SK-N-SH (cell line): ENCODE data around the gene PLCB1. TPM values are rescaled to one million over a fixed set of nuclear protein-coding genes. Genes with fewer than 3 reads are reported as not detected.

Experiments
- CTCF ChIA-PET: fragments of 300-600, 350-600 bp; formaldehyde crosslinking; extraction: SDS; loops from one replicate; lab custom pipeline; 2021; lab: Yijun Ruan, JAX
- POLR2A ChIA-PET: fragments of 350-600 bp; sonication (Branson Sonifier 250); formaldehyde crosslinking; extraction: SDS; loops from one replicate; lab custom pipeline; 2020; ENCODE audit warnings: antibody characterized with exemption, inconsistent platforms; lab: Yijun Ruan, JAX
- DNase-seq: peaks from one replicate; pipeline ENCODE4 v3.0.0; 2012
- H2AFZ ChIP-seq: fragments of 200-600 bp; sonication (generic); 2 replicates; pipeline ENCODE4 v1.8.1; 2016; ENCODE audit warnings: antibody characterized with exemption, mild to moderate bottlenecking, low read depth
- H3F3A ChIP-seq: fragments of 200-600 bp; sonication (generic); replicated peaks from 2 replicates; pipeline ENCODE3; 2016; ENCODE audit warnings: antibody characterized with exemption, mild to moderate bottlenecking; ENCODE audit not compliant: insufficient read depth
- H3K27ac ChIP-seq, 2 experiments: fragments of 200-500 bp in 1 of 2; fragments of 200-600 bp in 1 of 2; sonication (Bioruptor generic) in 1 of 2; sonication (generic), shearing (Covaris generic) in 1 of 2; 2 replicates each; pipeline versions ENCODE4 v1.5.1 to v1.6.1; 2014 to 2016; ENCODE audit warnings: low read depth in 2 of 2, inconsistent platforms in 1 of 2, low read length in 1 of 2, mild to moderate bottlenecking in 1 of 2, mixed read lengths in 1 of 2
- H3K27me3 ChIP-seq: fragments of 200-600 bp; sonication (generic), shearing (Covaris generic); 2 replicates; pipeline ENCODE4 v1.6.1; 2016; ENCODE audit warnings: mixed run types; ENCODE audit not compliant: insufficient read depth
- H3K36me3 ChIP-seq, 2 experiments: fragments of 200-500 bp in 1 of 2; fragments of 200-600 bp in 1 of 2; sonication (Bioruptor generic) in 1 of 2; sonication (generic) in 1 of 2; replicated peaks in 1 of 2; 2 replicates each; pipeline versions ENCODE3 to v1.5.1; 2014 to 2016; ENCODE audit warnings: low read length in 1 of 2, mild to moderate bottlenecking in 1 of 2; ENCODE audit not compliant: insufficient read depth in 2 of 2, control insufficient read depth in 1 of 2
- H3K4me1 ChIP-seq, 2 experiments: fragments of 200-500 bp in 1 of 2; fragments of 200-600 bp in 1 of 2; sonication (Bioruptor generic) in 1 of 2; sonication (generic), shearing (Covaris generic) in 1 of 2; 2 replicates each; pipeline versions ENCODE4 v1.5.1 to v1.6.1; 2014 to 2016; ENCODE audit warnings: low read depth in 1 of 2, low read length in 1 of 2, mixed run types in 1 of 2; ENCODE audit not compliant: insufficient read depth in 2 of 2, control insufficient read depth in 1 of 2
- H3K4me2 ChIP-seq: fragments of 200-600 bp; sonication (generic), shearing (Covaris generic); 2 replicates; pipeline ENCODE4 v1.6.1; 2017; ENCODE audit warnings: mixed run types
- H3K4me3 ChIP-seq, 2 experiments: fragments of 200-500 bp in 1 of 2; fragments of 200-600 bp in 1 of 2; sonication (Bioruptor generic) in 1 of 2; sonication (generic), shearing (Covaris generic) in 1 of 2; 2 replicates each; pipeline versions ENCODE4 v1.5.1 to v1.8.1; 2014 to 2016; ENCODE audit warnings: low read depth in 2 of 2, inconsistent platforms in 1 of 2, low read length in 1 of 2, mild to moderate bottlenecking in 1 of 2, mixed read lengths in 1 of 2, moderate library complexity in 1 of 2
- H3K79me2 ChIP-seq: fragments of 200-600 bp; sonication (generic); 2 replicates; pipeline ENCODE4 v1.8.1; 2017; ENCODE audit warnings: mild to moderate bottlenecking; ENCODE audit not compliant: insufficient read depth
- H3K9ac ChIP-seq: fragments of 200-600 bp; sonication (generic); 2 replicates; pipeline ENCODE4 v1.6.1; 2017; ENCODE audit warnings: mixed run types
- H3K9me2 ChIP-seq: fragments of 200-600 bp; sonication (generic); 2 replicates; pipeline ENCODE4 v1.6.1; 2017; ENCODE audit warnings: mixed run types
- H3K9me3 ChIP-seq: fragments of 200-600 bp; sonication (generic); 2 replicates; pipeline ENCODE4 v1.6.1; 2017; ENCODE audit warnings: mixed run types, mild to moderate bottlenecking, moderate library complexity
- H4K20me1 ChIP-seq: fragments of 200-600 bp; sonication (generic); 2 replicates; pipeline ENCODE4 v1.6.1; 2017; ENCODE audit warnings: mild to moderate bottlenecking, mixed run types; ENCODE audit not compliant: insufficient read depth
- CTCF ChIP-seq: fragments of 200-600 bp; sonication (generic); IDR thresholded peaks from 2 replicates; pipeline ENCODE4 v1.6.1; 2017; ENCODE audit warnings: antibody characterized with exemption, mild to moderate bottlenecking, moderate library complexity
- ELF1 ChIP-seq: IDR thresholded peaks from 2 replicates; pipeline ENCODE4 v1.4.0; 2012
- EZH2phosphoT487 ChIP-seq: fragments of 200-600 bp; sonication (generic); IDR thresholded peaks from 2 replicates; pipeline ENCODE4 v1.6.1; 2017; ENCODE audit warnings: low read depth, mixed run types, mild to moderate bottlenecking, antibody characterized with exemption, moderate library complexity, borderline replicate concordance
- JUND ChIP-seq: IDR thresholded peaks from 2 replicates; pipeline ENCODE4 v1.4.0; 2012
- NRF1 ChIP-seq: IDR thresholded peaks from 2 replicates; pipeline ENCODE4 v1.6.1; 2012; ENCODE audit warnings: low read depth, mild to moderate bottlenecking, low read length
- RCOR1 ChIP-seq: fragments of 150-350 bp; IDR thresholded peaks from 2 replicates; pipeline ENCODE4 v1.6.1; 2017; ENCODE audit warnings: antibody characterized with exemption, low read length
- REST ChIP-seq: IDR thresholded peaks from 2 replicates; pipeline ENCODE4 v1.6.1; 2012; ENCODE audit warnings: mild to moderate bottlenecking, low read depth, low read length, moderate library complexity
- SIN3A ChIP-seq: IDR thresholded peaks from 2 replicates; pipeline ENCODE4 v1.6.1; 2012; ENCODE audit warnings: low read depth, mild to moderate bottlenecking, low read length, moderate library complexity, borderline replicate concordance
- TCF12 ChIP-seq: IDR thresholded peaks from 2 replicates; pipeline ENCODE4 v1.4.0; 2012
- TEAD4 ChIP-seq: IDR thresholded peaks from 2 replicates; pipeline ENCODE4 v1.4.0; 2012; ENCODE audit warnings: mild to moderate bottlenecking, borderline replicate concordance; ENCODE audit not compliant: insufficient read depth
- YY1 ChIP-seq: IDR thresholded peaks from 2 replicates; pipeline ENCODE4 v1.4.0; 2012; ENCODE audit warnings: low read depth, mild to moderate bottlenecking
- WGBS: methylation state at CpG from one replicate; pipeline ENCODE4 v1.1.6; 2017; ENCODE audit warnings: low lambda C conversion rate; 5-methylcytosine and 5-hydroxymethylcytosine counted together
- polyA plus RNA-seq, 3 experiments: library from polyadenylated mRNA; depleted of rRNA; stranded (reverse); fragments of >200 nt; gene quantifications; 2 replicates each; pipeline ENCODE4 v1.2.3, GENCODE V29; 2012
- TF ChIP-seq, protein P1 (sequence below): IDR thresholded peaks from 2 replicates; pipeline ENCODE4 v1.4.0; 2012; ENCODE audit warnings: low read depth, borderline replicate concordance
- TF ChIP-seq, protein P2 (sequence below): IDR thresholded peaks from 2 replicates; pipeline ENCODE4; 2012

Gene PLCB1
- polyA plus RNA-seq, 1 of the 3 experiments (the other 2 are of a cell fraction) = 10.5 TPM

DNA sequence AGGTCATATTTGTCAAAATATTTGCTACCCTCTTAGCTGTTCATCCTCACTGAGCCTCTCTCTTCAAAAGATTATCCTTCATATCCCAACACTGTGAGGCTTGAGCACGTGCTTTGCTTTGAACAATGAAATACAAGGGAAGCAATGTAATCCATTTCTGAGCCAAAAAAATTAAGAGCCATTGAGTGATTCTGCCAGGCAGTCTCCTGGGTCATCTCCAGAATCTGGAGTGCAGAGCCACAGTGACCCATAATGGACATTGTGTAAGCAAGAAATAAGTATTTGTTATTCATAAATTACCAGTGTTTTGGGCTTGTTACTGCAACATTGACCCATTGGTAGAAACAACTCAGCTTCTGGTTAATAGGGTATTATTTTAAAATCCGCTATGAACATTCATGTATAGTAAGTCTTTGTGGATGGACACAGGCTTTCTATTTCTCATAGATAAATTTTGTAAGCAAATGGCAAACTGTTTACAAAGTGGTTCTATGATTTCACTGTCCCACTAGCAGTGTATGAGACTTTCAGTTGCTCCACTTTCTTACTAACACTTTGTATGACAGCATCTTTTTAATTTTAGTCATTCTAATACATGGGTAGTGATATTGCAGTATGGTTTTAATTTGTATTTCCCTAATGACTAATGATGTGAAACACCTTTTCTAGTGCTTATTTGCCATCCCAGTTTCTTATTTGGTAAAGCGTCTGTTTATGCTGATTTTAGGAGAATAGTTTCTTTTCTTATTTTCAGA lies 358.2 kb downstream of the PLCB1 start:
- Histone ChIP-seq H3K4me2 (no peak overlapping the region), H3K9me2 (no peaks in the 10 kb centered on the region), H3K9ac (no peak overlapping the region), H3K4me3 (no peak overlapping the region), H3K36me3 (peaks cover 0 to 2% of the 10 kb centered on the region in 2 experiments), H4K20me1 (no peaks in the 10 kb centered on the region), H3K27me3 (no peaks in the 10 kb centered on the region), H3K79me2 (no peaks in the 10 kb centered on the region), H3K4me1 (peaks cover 0 to 3% of the 10 kb centered on the region in 2 experiments; a peak in 1 of 4 replicates), H2AFZ (no peak overlapping the region), H3K9me3 (no peaks in the 10 kb centered on the region), H3F3A (no peaks in the 10 kb centered on the region), H3K27ac (no peak overlapping the region)
- no peak for DNase-seq
- 86% methylated on average over 3 of the region's 3 CpGs for WGBS
- POLR2A ChIA-PET = no interaction called here
- CTCF ChIA-PET = no interaction called here
- TF ChIP-seq ELF1 (no peak), YY1 (no peak), CTCF (no peak), SIN3A (no peak), TEAD4 (no peak), JUND (no peak), REST (no peak), RCOR1 (no peak), TCF12 (no peak), EZH2phosphoT487 (no peak), NRF1 (no peak)
- TF ChIP-seq, protein P1, sequence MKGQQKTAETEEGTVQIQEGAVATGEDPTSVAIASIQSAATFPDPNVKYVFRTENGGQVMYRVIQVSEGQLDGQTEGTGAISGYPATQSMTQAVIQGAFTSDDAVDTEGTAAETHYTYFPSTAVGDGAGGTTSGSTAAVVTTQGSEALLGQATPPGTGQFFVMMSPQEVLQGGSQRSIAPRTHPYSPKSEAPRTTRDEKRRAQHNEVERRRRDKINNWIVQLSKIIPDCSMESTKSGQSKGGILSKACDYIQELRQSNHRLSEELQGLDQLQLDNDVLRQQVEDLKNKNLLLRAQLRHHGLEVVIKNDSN = no peak
- TF ChIP-seq, protein P2, sequence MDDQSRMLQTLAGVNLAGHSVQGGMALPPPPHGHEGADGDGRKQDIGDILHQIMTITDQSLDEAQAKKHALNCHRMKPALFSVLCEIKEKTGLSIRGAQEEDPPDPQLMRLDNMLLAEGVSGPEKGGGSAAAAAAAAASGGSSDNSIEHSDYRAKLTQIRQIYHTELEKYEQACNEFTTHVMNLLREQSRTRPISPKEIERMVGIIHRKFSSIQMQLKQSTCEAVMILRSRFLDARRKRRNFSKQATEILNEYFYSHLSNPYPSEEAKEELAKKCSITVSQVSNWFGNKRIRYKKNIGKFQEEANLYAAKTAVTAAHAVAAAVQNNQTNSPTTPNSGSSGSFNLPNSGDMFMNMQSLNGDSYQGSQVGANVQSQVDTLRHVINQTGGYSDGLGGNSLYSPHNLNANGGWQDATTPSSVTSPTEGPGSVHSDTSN = no peak
